ELR (cell line): ENCODE measurements around the gene C1orf159.
A peak's percentile ranks its signal among the peaks of the same experiment; 100 is the strongest.
"Not testable (repeated sequence)": the region's sequence is repeated elsewhere in the genome, so short reads cannot be mapped to it uniquely, and the experiment has no call there.

Experiments used
- DNase-seq: peaks from one replicate; pipeline ENCODE4 v3.0.0-alpha.2; 2015; ENCODE audit warnings: low read depth

Gene C1orf159

DNA sequence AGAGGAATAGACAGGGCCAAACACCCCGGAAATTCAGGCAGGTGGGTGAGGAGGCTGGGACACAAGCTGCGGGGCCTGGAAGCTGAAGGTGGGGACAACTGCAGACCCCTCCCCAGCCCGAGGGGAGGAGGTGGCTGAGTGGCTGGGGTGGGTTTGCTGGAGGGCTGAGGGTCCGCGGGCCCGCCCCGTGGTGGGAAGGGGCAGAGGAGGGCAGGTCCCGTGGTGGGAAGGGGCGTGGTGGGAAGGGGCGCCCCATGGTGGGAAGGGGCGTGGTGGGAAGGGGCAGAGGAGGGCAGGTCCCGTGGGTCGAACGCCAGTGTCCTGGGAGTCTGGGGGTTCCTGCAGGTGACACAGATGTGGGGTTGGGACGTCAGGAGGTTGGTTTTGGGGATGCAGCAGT lies 33.5 kb upstream of the C1orf159 start:
- no peak for DNase-seq

DNA sequence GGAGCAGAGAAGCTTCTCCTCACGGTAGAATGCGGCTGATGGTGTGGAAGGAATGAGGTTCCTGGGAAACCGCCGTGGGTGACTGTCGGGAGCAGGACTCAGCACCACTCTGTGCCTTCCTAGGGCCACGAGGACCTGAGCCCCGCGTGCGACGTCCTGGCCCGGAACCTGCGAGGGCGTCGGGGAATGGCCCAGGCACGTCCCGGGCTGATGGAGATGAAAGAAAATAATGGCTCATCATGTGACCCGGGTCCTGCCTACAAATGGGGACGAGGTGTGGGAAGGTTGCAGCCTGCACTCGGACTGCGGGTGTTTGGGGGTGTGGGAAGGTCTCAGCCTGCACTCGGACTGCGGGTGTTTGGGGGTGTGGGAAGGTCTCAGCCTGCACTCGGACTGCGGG lies 32.7 kb upstream of the C1orf159 start:
- no peak for DNase-seq

DNA sequence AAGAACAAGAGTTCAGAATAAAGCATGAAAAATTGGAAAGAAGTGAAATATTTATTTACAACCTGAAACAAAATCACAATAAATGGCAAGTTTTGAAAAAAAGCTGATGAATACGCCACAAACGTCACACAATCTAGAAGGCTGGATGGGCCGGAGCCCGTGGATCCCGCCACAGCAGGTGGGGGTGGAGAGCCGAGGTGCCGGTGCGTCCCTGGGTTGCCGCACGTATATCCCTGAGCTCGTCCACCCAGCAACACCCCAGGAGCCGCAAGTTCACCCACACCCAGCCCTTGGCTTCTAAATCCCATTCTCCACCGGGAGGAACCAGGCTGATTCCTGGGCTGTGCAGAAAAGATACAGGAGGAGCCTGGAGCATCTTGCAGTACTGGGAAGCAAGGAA lies 32.2 kb upstream of the C1orf159 start:
- no peak for DNase-seq

DNA sequence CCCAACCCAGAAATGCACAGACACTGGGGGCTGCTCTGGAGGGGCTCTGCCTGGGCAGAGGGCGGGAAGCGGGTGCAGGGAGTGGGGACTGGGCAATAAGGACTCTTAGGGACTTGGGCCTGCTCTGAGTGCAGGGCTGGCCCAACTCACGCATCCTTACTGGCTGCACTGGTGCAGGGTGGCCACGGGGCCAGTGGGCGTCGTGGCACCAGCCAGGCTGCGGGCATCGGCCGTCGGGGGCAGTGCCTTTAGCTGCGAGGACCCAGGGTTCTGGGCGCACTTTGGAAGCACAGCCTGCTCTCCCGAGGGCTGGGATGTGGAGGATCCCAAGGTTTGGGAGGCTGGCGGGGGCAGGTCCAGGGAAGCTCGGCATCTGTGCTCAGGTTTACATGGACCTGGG lies 30.7 kb upstream of the C1orf159 start:
- no peak for DNase-seq

DNA sequence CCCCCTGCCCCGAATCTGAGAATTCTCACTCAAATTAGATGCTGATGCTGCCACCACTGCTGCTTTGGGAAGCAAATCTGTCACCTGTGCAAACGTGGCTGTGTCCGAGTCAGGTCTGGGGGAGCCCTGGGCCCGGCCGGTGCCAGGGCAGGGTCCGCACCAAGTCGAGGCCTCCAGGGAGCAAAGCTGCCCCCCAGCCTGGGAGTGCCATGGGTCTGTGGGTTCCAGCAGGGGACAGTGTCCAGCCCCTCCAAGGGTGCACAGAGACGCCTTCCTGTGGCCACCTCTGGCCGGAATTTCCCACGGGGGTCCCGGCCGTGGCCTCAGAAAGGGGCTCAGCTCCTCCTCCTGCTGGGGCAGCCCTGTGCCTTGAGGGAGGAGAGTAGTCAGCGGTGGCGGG lies 30.1 kb upstream of the C1orf159 start:
- DNase-seq = no peak

DNA sequence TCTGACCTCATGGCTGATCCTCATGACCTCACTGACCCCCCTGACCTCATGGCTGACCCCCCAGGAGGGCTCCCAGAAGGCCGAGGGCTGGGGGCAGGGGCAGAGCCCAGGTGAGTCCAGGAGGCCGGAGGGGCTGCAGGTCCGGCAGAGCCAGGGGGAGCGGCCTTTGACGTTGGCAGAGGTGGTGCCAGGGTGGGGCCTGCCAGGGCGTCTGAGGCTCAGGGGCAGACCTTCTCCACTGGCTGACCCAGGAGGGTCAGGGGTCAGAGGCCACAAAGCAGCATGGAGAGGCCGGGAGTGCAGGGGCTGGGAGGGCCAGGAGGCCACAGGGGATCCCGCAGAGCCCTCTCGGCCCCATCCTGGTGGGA lies 29.6 kb upstream of the C1orf159 start:
- no peak for DNase-seq

DNA sequence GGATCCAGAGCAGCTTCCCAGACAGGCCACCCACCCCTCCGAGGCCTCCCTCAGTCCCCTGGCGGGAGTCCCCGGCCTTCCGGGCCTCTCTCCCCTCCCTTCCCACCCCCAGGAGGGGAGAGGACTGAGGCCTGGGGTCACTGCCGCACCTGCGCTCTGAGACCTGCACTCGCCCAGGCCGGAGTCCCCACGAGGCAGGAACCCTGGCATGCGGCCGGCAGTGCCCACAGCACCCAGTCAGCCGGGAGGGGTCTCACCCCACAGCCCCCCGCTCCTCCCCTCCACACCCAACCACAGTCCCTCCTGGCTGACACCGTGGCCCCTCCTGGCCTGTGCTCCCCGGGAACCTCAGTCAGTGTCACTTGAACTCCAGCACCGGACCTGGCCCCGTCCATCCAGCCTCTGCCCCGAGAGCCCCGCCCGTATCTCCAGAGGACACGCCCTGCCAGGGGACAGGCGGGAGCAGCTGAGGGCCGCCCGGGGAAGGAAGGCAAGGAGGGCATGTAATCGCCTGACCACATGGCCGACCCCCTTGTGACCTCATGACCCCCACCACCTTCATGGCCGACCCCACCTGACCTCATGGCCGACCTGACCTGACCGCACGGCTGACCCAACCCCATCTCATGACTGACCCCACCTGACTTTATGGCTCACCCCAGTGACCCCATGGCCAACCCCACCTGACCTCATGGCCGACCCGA lies 29.1 kb upstream of the C1orf159 start:
- DNase-seq = no peak

DNA sequence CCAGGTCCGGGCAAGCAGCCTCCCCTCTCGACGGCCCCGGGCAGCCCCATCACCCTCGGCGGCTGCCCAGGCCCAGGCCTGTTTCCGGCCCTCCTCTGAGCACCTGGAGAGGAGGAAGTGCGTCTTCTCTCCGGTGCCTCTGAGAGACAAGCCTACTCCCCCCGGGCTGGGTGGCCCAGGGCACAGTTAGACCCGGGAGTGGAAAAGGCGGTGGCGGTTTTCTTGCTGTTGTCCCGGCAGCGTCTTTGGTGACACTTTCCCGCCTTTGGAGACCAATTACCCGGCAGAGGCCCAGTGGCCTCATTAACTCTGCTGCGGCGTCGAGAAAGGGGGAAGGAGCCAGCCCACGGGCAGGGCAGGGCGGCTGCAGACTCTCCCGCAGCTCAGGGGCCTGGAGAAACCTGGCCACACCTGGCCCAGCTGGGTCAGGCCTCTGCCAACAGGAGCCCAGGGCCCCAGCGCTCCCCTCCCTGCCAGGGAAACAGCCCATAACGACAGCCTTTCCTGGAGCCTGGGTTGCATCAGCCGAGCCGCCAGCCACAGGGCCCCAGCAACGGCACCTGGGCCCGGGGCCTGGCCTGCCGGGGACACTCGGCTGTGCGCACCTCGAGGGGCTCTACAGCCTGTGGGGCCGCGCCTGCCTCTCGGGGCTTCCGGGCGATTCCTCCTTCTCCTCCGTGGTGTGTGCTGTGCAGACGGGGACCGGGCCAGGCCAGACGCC lies 28.4 kb upstream of the C1orf159 start:
- DNase-seq = no peak

DNA sequence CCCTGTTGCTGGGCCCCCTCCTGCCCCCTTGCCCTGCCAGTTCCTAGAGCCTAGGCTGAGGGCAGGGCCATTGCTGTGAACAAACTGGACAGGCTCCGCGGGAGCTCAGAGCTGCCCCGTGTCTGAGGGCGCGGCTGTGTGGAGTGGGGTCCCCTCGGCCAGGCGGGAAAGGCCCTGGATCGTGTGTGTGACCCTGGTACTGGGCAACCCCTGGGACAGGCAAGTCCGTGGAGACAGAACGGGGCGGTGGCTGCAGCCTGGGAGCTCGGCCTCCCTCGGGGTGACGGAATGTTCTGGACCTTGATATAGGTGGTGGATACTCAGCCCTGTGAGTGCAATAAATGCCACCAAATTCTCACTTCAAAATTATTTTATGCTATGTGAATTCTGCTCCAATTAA lies 27.7 kb upstream of the C1orf159 start:
- no peak for DNase-seq

DNA sequence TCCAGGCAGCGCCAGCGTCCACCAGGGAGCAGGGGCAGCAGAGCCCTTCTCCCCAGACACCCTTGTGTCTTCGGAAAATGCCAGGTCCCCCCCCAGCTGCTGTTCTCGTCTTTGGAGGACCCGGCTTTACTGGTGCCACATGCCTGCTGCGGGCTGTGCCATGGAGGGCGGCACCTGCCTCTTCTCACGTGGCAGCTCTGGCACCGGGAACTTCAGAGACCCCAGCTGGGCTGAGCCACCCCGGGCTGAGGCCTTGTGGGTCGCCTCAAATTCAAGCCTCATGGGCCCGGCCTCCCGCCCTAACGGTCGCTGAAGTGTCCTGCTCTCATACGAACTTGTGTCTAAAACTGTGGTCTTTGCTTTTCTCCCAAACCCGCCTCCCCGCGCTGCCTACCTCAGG lies 27.0 kb upstream of the C1orf159 start:
- DNase-seq = no peak

DNA sequence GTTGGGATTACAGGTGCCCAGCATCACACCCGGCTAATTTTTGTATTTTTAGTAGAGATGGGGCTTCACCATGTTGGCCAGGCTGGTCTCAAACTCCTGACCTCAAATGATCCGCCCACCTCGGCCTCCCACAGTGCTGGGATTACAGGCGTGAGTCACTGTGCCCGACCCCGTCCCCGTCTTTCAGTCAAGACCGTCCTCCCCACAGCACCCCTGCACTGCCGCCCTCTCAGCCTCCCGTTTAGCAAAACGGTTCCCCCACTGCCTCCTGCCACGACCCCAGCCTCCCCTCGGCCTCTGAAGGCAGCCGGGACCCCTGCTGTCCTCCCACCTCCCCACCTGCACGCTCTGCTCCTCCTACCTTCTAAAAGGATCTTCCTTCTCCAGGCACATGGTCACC lies 26.5 kb upstream of the C1orf159 start:
- DNase-seq = not testable (repeated sequence)

DNA sequence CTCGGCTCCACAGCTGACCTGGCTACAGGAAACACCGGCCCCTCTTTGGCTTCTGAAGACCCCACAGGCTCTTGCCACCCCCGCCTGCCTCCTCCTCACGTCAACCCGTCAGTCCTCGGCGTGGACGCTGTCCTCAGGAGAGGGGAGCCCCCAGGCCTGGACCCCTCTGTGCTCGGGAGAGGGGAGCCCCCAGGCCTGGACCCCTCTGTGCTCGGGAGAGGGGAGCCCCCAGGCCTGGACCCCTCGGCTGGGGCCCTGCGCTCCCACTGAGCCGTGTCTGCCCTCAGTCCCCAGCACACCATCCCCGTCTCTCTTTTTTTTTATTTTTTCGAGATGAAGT lies 26.0 kb upstream of the C1orf159 start:
- DNase-seq = no peak

DNA sequence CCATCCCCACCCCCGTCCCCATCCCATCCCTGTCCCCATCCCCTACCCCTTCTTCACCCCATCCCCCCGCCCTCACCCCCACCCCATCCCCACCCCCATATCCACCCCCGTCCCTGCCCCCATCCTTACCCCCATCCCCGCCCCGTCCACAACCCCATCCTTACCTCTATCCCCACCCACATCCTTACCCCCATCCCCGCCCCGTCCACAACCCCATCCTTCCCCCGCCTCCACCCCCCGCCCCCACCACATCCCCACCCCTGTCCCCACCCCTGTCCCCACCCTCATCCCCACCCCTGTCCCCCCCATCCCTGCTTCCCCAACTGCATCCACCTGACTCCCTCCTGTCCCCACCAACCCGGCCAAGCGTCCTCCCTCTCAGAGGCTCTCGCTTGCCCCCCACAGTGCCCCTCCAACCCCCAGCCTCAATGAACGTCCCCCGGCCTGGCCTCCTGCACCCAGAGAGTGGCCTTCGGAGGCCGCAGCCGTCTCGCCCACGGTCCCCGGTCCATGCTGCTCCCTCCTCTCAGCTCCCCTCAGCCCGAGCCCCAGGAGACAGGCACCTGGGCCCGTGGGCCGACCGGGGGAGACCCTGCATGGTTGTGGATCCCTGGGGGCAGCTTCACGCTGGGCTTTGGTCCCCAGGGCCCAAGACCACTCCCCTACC lies 25.5 kb upstream of the C1orf159 start:
- DNase-seq = no peak

DNA sequence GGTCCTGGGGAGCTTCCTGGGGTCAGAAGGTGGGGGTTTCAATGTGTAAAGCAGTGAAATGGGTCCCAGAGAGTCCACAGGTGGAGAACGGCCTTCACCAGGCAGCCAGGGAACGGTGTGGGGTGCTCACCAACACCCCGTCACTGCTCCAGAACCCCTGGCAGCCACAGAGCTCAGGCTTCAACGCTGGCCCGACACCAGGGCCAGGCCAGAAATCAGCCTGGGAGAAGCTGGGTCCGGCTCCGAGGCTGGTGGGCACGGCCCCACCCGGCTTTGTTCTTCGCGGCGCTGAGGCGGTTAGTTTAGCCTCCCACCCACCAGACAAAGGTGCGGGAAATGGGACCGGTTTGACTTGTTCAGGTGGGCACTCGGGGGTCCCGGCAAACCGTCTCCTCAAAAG lies 24.8 kb upstream of the C1orf159 start:
- DNase-seq = no peak

DNA sequence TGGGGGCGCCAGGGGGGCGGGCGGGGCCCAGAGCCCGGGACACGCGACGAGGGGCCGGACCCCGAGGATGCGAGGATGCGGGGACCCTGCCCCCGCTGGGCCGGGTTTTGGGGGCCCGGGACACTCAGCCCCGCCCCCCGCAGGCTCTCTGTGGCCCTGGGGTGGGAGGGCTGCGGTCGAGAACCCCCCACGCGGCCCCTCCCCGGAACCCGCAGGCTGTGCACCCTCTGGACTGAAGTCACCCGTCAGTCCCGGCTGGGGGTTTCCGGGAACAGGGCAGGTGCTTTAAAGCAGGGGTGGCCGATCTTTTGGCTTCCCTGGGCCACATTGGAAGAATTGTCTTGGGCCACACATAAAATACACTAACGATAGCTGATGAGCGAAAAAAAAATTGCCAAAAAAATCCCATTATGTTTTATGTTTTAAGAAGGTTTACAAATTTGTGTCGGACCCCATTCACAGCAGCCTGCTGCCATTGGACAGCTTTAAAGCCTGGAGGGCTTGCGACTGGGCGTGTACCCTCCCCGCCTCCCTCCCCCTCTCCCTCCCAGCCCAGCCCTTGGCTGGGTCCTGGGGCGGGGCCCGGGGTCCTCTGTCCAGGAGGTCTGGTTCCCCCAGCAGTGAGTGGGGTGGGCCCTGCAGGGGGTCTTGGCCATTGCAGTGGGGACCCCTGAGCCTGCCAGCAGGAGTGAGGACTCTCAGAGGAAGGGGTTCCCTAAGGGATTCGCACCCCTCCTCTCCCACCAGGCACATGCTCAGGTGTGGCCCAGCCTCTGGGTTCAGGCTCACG lies 21.6 kb upstream of the C1orf159 start:
- no peak for DNase-seq

DNA sequence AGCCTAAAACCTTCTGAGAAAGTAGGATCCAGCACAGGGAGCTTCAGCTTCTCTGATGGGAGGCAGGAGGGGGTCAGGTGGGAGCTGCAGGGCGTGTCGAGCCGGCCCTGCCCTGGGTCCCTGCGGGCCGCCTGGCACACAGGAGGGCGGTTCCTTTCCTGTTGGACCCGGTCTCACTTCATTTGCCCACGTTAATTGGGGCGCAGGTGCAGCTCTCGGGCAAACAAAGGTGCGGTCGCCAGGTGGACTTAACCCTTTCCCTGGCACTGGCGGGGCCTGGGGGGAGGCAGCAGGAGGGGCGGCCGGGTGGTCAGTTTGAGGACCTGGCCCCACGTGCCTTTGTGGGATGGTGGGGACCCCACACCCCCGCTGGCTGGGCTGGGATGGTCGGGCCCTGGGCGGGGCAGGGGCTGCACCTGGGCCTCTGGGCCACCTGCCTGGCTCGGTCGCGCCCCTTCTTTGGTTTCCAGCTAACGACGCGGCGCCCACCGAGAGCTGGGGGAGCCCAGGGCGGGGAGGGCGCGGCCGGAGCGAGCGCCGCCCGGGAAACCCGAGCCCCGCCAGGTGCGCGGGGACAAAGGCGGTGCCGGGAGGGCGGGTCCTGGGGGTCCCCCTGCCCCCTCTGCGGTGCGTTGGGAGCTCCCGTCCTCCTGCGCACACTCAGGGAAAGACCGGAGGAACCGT lies 20.8 kb upstream of the C1orf159 start:
- DNase-seq = no peak

DNA sequence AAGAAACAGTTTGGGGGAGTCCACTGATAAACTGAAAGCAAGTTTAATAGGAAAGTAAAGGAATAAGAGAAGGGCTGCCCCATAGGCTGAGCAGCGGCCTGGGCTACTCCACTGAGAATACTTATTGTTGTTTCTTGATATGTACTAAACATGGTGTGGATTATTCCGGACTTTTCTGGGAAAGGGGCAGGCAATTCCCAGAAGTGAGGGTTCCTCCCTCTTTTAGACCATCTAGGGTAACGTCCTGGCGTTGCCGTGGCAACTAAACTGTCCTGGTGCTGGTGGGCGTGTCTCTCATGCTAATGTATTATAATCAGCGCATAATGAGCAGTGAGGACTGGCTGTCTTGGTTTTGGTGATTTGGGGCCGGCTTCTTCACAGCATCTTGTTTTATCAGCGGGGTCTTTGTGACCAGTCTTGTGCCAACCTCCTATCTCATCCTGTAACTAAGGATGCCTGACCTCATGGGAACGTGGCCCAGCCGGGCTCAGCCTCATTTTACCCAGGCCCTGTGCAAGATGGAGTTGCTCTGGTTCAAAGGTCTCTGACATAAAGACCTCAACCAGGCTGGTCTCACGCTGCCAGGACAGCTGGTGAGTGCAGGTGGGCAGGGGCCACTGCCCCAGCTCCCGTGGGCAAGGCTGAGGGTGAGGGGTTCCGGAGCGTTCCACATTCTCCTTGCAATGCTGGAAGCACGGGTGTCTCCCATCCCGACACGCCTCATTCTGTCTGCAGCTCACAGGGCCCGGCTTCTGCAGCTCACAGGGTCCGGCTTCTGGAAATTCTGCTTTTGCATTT lies 19.6 kb upstream of the C1orf159 start:
- DNase-seq = peak; percentile 19

DNA sequence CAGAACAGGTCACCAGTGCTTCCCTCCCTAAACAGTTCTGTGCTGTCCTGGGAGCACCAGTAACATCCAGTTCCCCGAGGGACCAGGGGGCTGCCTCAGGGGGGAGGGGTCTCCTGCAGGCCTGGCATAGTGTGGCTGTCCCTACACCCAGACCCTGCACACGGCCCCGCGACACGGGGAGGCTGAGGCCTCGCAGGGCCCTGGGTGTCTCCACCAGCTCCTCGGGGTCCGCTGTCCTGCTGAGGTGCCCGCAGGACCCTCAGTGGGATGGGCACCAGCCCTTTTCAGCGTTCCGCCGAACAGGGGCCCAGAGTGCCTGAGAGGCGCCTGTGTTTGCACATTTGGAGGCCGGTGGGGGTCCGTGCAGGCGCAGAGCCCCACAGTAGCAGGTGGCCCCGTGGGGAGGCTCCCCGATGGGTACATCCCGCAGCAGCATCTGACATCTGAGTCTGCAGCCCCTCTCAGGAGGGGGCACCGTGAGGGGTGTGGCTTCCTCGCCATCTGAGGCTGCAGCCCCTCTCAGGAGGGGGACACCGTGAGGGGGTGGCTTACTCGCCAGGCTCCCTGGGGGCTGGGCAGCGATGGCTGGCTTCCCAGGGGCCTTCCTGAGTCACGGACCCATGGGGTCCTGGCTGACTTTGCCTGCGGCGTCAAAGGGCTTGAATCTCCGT lies 18.5 kb upstream of the C1orf159 start:
- no peak for DNase-seq

DNA sequence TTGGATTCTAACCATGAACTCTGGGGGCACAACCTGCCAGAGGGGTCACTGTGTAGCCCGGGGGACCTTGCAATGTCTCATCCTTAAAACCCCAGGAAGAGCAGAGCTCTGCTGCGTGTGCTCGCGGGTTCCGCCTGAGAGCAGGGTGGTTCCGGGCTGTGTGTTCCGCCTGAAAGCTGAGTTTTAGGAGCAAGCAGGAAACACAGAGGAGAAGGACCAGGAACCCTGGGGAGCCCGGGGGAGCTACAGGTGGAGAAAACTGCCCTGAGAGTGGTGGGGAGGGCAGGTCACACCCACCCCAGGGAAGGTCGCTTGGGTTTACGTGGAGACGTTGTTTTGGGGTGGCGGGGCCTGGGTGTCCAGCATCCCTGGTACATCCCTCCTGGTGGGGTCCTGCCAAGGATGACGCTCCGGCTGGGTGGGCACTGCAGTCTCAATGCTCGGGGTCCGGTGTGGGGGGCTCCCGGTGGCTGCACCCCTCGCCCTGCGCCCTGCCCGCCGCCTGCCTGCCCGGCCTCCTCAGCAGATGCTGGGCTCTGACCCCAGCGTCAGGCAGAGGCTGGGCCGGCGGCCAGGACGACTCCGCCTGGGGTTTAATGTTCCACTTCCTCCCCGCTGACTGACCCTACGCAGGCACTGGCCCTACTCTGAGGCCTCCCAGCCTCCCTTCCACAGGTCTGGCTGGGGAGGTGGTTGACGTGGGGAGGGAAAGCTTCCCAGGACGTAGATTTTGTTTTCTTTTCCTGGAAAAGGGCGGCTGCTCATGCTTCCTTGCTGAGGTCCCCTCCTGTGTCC lies 17.3 kb upstream of the C1orf159 start:
- no peak for DNase-seq
